A549 (cell line): ENCODE measurements around the gene OR2A14.

Source experiments
- CBX8 ChIP-seq: fragments of 200-600 bp; sonication (generic); IDR thresholded peaks from 2 replicates; pipeline ENCODE4 v1.6.1; 2016
- CHD2 ChIP-seq: fragments of 150-350 bp; IDR thresholded peaks from 2 replicates; pipeline ENCODE4 v1.6.1; 2014; ENCODE audit warnings: low read length; ENCODE audit not compliant: partially characterized antibody
- EHMT2 ChIP-seq: fragments of 200-600 bp; sonication (generic); IDR thresholded peaks from 2 replicates; pipeline ENCODE4 v1.6.1; 2016; ENCODE audit warnings: antibody characterized with exemption, low read depth, mild to moderate bottlenecking, moderate library complexity
- JUN ChIP-seq, 2 experiments: fragments of >200 bp; sonication (Bioruptor Twin); formaldehyde crosslinking; IDR thresholded peaks; 2 replicates in 1 of 2; 3 replicates in 1 of 2; pipeline ENCODE4 v1.6.1; 2016 to 2017
- POLR2A ChIP-seq: IDR thresholded peaks from 2 replicates; pipeline ENCODE4 v1.6.1; 2012; ENCODE audit warnings: mild to moderate bottlenecking, low read length
- RAD21 ChIP-seq, 2 experiments: fragments of >200 bp in 1 of 2; sonication (Bioruptor Twin) in 1 of 2; formaldehyde crosslinking in 1 of 2; IDR thresholded peaks in 1 of 2; conservative IDR thresholded peaks in 1 of 2; 2 replicates in 1 of 2; 3 replicates in 1 of 2; pipeline ENCODE4 v1.6.1; 2012 to 2018; ENCODE audit warnings: inconsistent platforms in 1 of 2
- RFX5 ChIP-seq: fragments of 450-650 bp; IDR thresholded peaks from 2 replicates; pipeline ENCODE4 v1.7.1; 2014; ENCODE audit warnings: antibody characterized with exemption, mild to moderate bottlenecking, moderate library complexity
- RNF2 ChIP-seq: fragments of 200-600 bp; sonication (generic); IDR thresholded peaks from 2 replicates; pipeline ENCODE4 v1.6.1; 2016; ENCODE audit warnings: low read depth, mild to moderate bottlenecking, antibody characterized with exemption, moderate library complexity, borderline replicate concordance
- SREBF2 ChIP-seq: fragments of 450-650 bp; IDR thresholded peaks from 2 replicates; pipeline ENCODE4 v1.6.1; 2014; ENCODE audit warnings: mild to moderate bottlenecking, moderate library complexity
- TF ChIP-seq, protein P1 (sequence below): fragments of >200 bp; sonication (Bioruptor Twin); formaldehyde crosslinking; IDR thresholded peaks from 3 replicates; pipeline ENCODE4 v1.5.1; 2016

GRCh38 chr7:144133307-144133706 is 10.3 kb downstream of the OR2A14 start:
- TF ChIP-seq, protein P1, sequence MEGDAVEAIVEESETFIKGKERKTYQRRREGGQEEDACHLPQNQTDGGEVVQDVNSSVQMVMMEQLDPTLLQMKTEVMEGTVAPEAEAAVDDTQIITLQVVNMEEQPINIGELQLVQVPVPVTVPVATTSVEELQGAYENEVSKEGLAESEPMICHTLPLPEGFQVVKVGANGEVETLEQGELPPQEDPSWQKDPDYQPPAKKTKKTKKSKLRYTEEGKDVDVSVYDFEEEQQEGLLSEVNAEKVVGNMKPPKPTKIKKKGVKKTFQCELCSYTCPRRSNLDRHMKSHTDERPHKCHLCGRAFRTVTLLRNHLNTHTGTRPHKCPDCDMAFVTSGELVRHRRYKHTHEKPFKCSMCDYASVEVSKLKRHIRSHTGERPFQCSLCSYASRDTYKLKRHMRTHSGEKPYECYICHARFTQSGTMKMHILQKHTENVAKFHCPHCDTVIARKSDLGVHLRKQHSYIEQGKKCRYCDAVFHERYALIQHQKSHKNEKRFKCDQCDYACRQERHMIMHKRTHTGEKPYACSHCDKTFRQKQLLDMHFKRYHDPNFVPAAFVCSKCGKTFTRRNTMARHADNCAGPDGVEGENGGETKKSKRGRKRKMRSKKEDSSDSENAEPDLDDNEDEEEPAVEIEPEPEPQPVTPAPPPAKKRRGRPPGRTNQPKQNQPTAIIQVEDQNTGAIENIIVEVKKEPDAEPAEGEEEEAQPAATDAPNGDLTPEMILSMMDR = no peak
- TF ChIP-seq CHD2 = no peak
- TF ChIP-seq RFX5 = no peak
- TF ChIP-seq RNF2 = no peak
- TF ChIP-seq POLR2A = no peak
- no peak for TF ChIP-seq EHMT2
- no peak for TF ChIP-seq CBX8
- TF ChIP-seq JUN (IDR thresholded peaks at IDR 0.05) = no peak
- TF ChIP-seq SREBF2 = no peak
- no peak for TF ChIP-seq RAD21 (conservative IDR thresholded peaks at IDR 0.05 in 1 of 2, IDR thresholded peaks at IDR 0.05 in 1 of 2)
